SK-N-SH (cell line): ENCODE results near the gene ALDH4A1. TPM values are rescaled to one million over a fixed set of nuclear protein-coding genes. Genes with fewer than 3 reads are reported as not detected.

Experiments used
- CTCF ChIA-PET: fragments of 300-600, 350-600 bp; formaldehyde crosslinking; extraction: SDS; loops from one replicate; lab custom pipeline; 2021; lab: Yijun Ruan, JAX
- POLR2A ChIA-PET: fragments of 350-600 bp; sonication (Branson Sonifier 250); formaldehyde crosslinking; extraction: SDS; loops from one replicate; lab custom pipeline; 2020; ENCODE audit warnings: antibody characterized with exemption, inconsistent platforms; lab: Yijun Ruan, JAX
- DNase-seq: peaks from one replicate; pipeline ENCODE4 v3.0.0; 2012
- H2AFZ ChIP-seq: fragments of 200-600 bp; sonication (generic); 2 replicates; pipeline ENCODE4 v1.8.1; 2016; ENCODE audit warnings: antibody characterized with exemption, mild to moderate bottlenecking, low read depth
- H3F3A ChIP-seq: fragments of 200-600 bp; sonication (generic); replicated peaks from 2 replicates; pipeline ENCODE3; 2016; ENCODE audit warnings: antibody characterized with exemption, mild to moderate bottlenecking; ENCODE audit not compliant: insufficient read depth
- H3K27ac ChIP-seq, 2 experiments: fragments of 200-500 bp in 1 of 2; fragments of 200-600 bp in 1 of 2; sonication (Bioruptor generic) in 1 of 2; sonication (generic), shearing (Covaris generic) in 1 of 2; 2 replicates each; pipeline versions ENCODE4 v1.5.1 to v1.6.1; 2014 to 2016; ENCODE audit warnings: low read depth in 2 of 2, inconsistent platforms in 1 of 2, low read length in 1 of 2, mild to moderate bottlenecking in 1 of 2, mixed read lengths in 1 of 2
- H3K27me3 ChIP-seq: fragments of 200-600 bp; sonication (generic), shearing (Covaris generic); 2 replicates; pipeline ENCODE4 v1.6.1; 2016; ENCODE audit warnings: mixed run types; ENCODE audit not compliant: insufficient read depth
- H3K36me3 ChIP-seq, 2 experiments: fragments of 200-500 bp in 1 of 2; fragments of 200-600 bp in 1 of 2; sonication (Bioruptor generic) in 1 of 2; sonication (generic) in 1 of 2; replicated peaks in 1 of 2; 2 replicates each; pipeline versions ENCODE3 to v1.5.1; 2014 to 2016; ENCODE audit warnings: low read length in 1 of 2, mild to moderate bottlenecking in 1 of 2; ENCODE audit not compliant: insufficient read depth in 2 of 2, control insufficient read depth in 1 of 2
- H3K4me1 ChIP-seq, 2 experiments: fragments of 200-500 bp in 1 of 2; fragments of 200-600 bp in 1 of 2; sonication (Bioruptor generic) in 1 of 2; sonication (generic), shearing (Covaris generic) in 1 of 2; 2 replicates each; pipeline versions ENCODE4 v1.5.1 to v1.6.1; 2014 to 2016; ENCODE audit warnings: low read depth in 1 of 2, low read length in 1 of 2, mixed run types in 1 of 2; ENCODE audit not compliant: insufficient read depth in 2 of 2, control insufficient read depth in 1 of 2
- H3K4me2 ChIP-seq: fragments of 200-600 bp; sonication (generic), shearing (Covaris generic); 2 replicates; pipeline ENCODE4 v1.6.1; 2017; ENCODE audit warnings: mixed run types
- H3K4me3 ChIP-seq, 2 experiments: fragments of 200-500 bp in 1 of 2; fragments of 200-600 bp in 1 of 2; sonication (Bioruptor generic) in 1 of 2; sonication (generic), shearing (Covaris generic) in 1 of 2; 2 replicates each; pipeline versions ENCODE4 v1.5.1 to v1.8.1; 2014 to 2016; ENCODE audit warnings: low read depth in 2 of 2, inconsistent platforms in 1 of 2, low read length in 1 of 2, mild to moderate bottlenecking in 1 of 2, mixed read lengths in 1 of 2, moderate library complexity in 1 of 2
- H3K79me2 ChIP-seq: fragments of 200-600 bp; sonication (generic); 2 replicates; pipeline ENCODE4 v1.8.1; 2017; ENCODE audit warnings: mild to moderate bottlenecking; ENCODE audit not compliant: insufficient read depth
- H3K9ac ChIP-seq: fragments of 200-600 bp; sonication (generic); 2 replicates; pipeline ENCODE4 v1.6.1; 2017; ENCODE audit warnings: mixed run types
- H3K9me2 ChIP-seq: fragments of 200-600 bp; sonication (generic); 2 replicates; pipeline ENCODE4 v1.6.1; 2017; ENCODE audit warnings: mixed run types
- H3K9me3 ChIP-seq: fragments of 200-600 bp; sonication (generic); 2 replicates; pipeline ENCODE4 v1.6.1; 2017; ENCODE audit warnings: mixed run types, mild to moderate bottlenecking, moderate library complexity
- H4K20me1 ChIP-seq: fragments of 200-600 bp; sonication (generic); 2 replicates; pipeline ENCODE4 v1.6.1; 2017; ENCODE audit warnings: mild to moderate bottlenecking, mixed run types; ENCODE audit not compliant: insufficient read depth
- ELF1 ChIP-seq: IDR thresholded peaks from 2 replicates; pipeline ENCODE4 v1.4.0; 2012
- EZH2phosphoT487 ChIP-seq: fragments of 200-600 bp; sonication (generic); IDR thresholded peaks from 2 replicates; pipeline ENCODE4 v1.6.1; 2017; ENCODE audit warnings: low read depth, mixed run types, mild to moderate bottlenecking, antibody characterized with exemption, moderate library complexity, borderline replicate concordance
- FOSL2 ChIP-seq: IDR thresholded peaks from 2 replicates; pipeline ENCODE4 v1.4.0; 2012; ENCODE audit warnings: low read depth, mild to moderate bottlenecking, moderate library complexity, borderline replicate concordance
- GABPA ChIP-seq: IDR thresholded peaks from 2 replicates; pipeline ENCODE4 v1.4.0; 2012; ENCODE audit warnings: low read depth, mild to moderate bottlenecking
- GATA2 ChIP-seq: sonication (generic); formaldehyde crosslinking; IDR thresholded peaks from 2 replicates; pipeline ENCODE4 v1.5.0; 2020; ENCODE audit warnings: mild to moderate bottlenecking, missing genetic modification reagents
- JUND ChIP-seq: IDR thresholded peaks from 2 replicates; pipeline ENCODE4 v1.4.0; 2012
- MAX ChIP-seq: IDR thresholded peaks from 2 replicates; pipeline ENCODE4 v1.4.0; 2012; ENCODE audit warnings: low read depth
- MEF2A ChIP-seq: IDR thresholded peaks from 2 replicates; pipeline ENCODE4 v1.4.0; 2012; ENCODE audit warnings: low read depth, borderline replicate concordance
- NRF1 ChIP-seq: IDR thresholded peaks from 2 replicates; pipeline ENCODE4 v1.6.1; 2012; ENCODE audit warnings: low read depth, mild to moderate bottlenecking, low read length
- RAD21 ChIP-seq: IDR thresholded peaks from 2 replicates; pipeline ENCODE4 v1.6.1; 2012; ENCODE audit warnings: mild to moderate bottlenecking, low read length
- RXRA ChIP-seq: IDR thresholded peaks from 2 replicates; pipeline ENCODE4 v1.4.0; 2012; ENCODE audit warnings: low read depth, mild to moderate bottlenecking, borderline replicate concordance
- SIN3A ChIP-seq: IDR thresholded peaks from 2 replicates; pipeline ENCODE4 v1.6.1; 2012; ENCODE audit warnings: low read depth, mild to moderate bottlenecking, low read length, moderate library complexity, borderline replicate concordance
- ZBTB33 ChIP-seq: IDR thresholded peaks from 2 replicates; pipeline ENCODE4 v1.4.0; 2012; ENCODE audit warnings: low read depth, borderline replicate concordance
- WGBS: methylation state at CpG from one replicate; pipeline ENCODE4 v1.1.6; 2017; ENCODE audit warnings: low lambda C conversion rate; 5-methylcytosine and 5-hydroxymethylcytosine counted together
- polyA plus RNA-seq, 3 experiments: library from polyadenylated mRNA; depleted of rRNA; stranded (reverse); fragments of >200 nt; gene quantifications; 2 replicates each; pipeline ENCODE4 v1.2.3, GENCODE V29; 2012
- TF ChIP-seq, protein P1 (sequence below): fragments of 150-350 bp; IDR thresholded peaks from 2 replicates; pipeline ENCODE4 v1.6.1; 2016; ENCODE audit warnings: mild to moderate bottlenecking, low read depth, low read length
- TF ChIP-seq, protein P2 (sequence below): fragments of 150-350 bp; IDR thresholded peaks from 2 replicates; pipeline ENCODE4 v1.6.1; 2017; ENCODE audit warnings: antibody characterized with exemption, low read length, low read depth, borderline replicate concordance
- TF ChIP-seq, protein P3 (sequence below): fragments of 200-600 bp; sonication (generic); IDR thresholded peaks from 2 replicates; pipeline ENCODE4 v1.6.1; 2017; ENCODE audit warnings: antibody characterized with exemption, mild to moderate bottlenecking, moderate library complexity

Gene ALDH4A1
- polyA plus RNA-seq, 1 of the 3 experiments (the other 2 are of a cell fraction): 18.5 TPM

DNA sequence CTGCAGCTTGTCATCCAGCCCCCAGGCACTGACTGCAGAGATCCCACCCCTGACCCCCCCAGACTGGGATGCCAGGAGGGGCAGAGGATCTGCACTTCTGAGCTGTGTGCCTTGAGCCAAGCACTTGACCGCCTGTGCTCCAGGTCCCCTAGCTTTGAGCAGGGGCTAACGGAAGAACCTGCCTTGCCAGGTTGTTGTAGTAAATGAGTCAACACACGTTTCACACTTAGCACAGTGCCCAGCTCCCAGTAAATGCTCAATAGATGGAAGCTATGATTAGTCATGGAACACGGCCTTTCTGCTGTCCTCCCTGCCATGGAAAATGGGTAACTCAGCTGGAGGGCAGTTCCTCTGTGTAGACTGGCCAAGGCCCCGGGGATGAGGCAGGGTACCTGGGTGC, 30.0 kb upstream of the ALDH4A1 start:
- POLR2A ChIA-PET: no interaction called here
- 56% methylated on average over 5 of the region's 5 CpGs for WGBS
- no peaks in the 10 kb centered on the region for H3K9me2 ChIP-seq
- no peak overlapping the region for H3K27ac ChIP-seq
- no peak overlapping the region for H3K9ac ChIP-seq
- no peaks in the 10 kb centered on the region for H3K36me3 ChIP-seq
- CTCF ChIA-PET: interaction anchor here (0.8 to 1.6 kb wide), 3 partner anchors 9 to 135 kb away, joined by 3 to 4 read pairs (median 3); no protein-coding TSS in a partner anchor
- peaks cover 72% of the 10 kb centered on the region for H3K79me2 ChIP-seq
- DNase-seq: no peak
- no peak overlapping the region for H3K4me3 ChIP-seq
- H3F3A ChIP-seq: no peaks in the 10 kb centered on the region
- H3K4me2 ChIP-seq: no peak overlapping the region
- H3K27me3 ChIP-seq: no peaks in the 10 kb centered on the region
- TF ChIP-seq MEF2A: no peak
- TF ChIP-seq, protein P1, sequence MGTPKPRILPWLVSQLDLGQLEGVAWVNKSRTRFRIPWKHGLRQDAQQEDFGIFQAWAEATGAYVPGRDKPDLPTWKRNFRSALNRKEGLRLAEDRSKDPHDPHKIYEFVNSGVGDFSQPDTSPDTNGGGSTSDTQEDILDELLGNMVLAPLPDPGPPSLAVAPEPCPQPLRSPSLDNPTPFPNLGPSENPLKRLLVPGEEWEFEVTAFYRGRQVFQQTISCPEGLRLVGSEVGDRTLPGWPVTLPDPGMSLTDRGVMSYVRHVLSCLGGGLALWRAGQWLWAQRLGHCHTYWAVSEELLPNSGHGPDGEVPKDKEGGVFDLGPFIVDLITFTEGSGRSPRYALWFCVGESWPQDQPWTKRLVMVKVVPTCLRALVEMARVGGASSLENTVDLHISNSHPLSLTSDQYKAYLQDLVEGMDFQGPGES: no peak
- no peak for TF ChIP-seq GABPA
- no peak for TF ChIP-seq SIN3A
- no peak for TF ChIP-seq JUND
- TF ChIP-seq NRF1: no peak
- TF ChIP-seq GATA2 (CRISPR knock-in tag): no peak
- no peak for TF ChIP-seq ZBTB33
- TF ChIP-seq RAD21: no peak
- no peak for TF ChIP-seq RXRA
- no peak for TF ChIP-seq EZH2phosphoT487
- TF ChIP-seq, protein P2, sequence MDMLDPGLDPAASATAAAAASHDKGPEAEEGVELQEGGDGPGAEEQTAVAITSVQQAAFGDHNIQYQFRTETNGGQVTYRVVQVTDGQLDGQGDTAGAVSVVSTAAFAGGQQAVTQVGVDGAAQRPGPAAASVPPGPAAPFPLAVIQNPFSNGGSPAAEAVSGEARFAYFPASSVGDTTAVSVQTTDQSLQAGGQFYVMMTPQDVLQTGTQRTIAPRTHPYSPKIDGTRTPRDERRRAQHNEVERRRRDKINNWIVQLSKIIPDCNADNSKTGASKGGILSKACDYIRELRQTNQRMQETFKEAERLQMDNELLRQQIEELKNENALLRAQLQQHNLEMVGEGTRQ: no peak
- TF ChIP-seq FOSL2: no peak
- no peaks in the 10 kb centered on the region for H3K9me3 ChIP-seq
- no peaks in the 10 kb centered on the region for H4K20me1 ChIP-seq
- H2AFZ ChIP-seq: no peak overlapping the region
- peaks cover 11% of the 10 kb centered on the region in 2 experiments; a peak in 3 of 4 replicates for H3K4me1 ChIP-seq

GRCh38 chr1:18931730-18932129, 29.4 kb upstream of the ALDH4A1 start:
- H3F3A ChIP-seq: no peaks in the 10 kb centered on the region
- H3K79me2 ChIP-seq: peaks cover 69% of the 10 kb centered on the region
- CTCF ChIA-PET: interaction anchor here (0.8 to 1.6 kb wide), 2 partner anchors 8 to 19 kb away, joined by 3 to 4 read pairs; no protein-coding TSS in a partner anchor
- H3K9ac ChIP-seq: no peak overlapping the region
- H3K4me1 ChIP-seq: peaks cover 17 to 18% of the 10 kb centered on the region in 2 experiments; a peak in 3 of 4 replicates
- no peak overlapping the region for H2AFZ ChIP-seq
- no peaks in the 10 kb centered on the region for H3K36me3 ChIP-seq
- no peak overlapping the region for H3K4me3 ChIP-seq
- no peaks in the 10 kb centered on the region for H3K9me2 ChIP-seq
- no peaks in the 10 kb centered on the region for H3K27me3 ChIP-seq
- H3K4me2 ChIP-seq: no peak overlapping the region
- 78% methylated on average over 7 of the region's 10 CpGs for WGBS
- H4K20me1 ChIP-seq: no peaks in the 10 kb centered on the region
- H3K9me3 ChIP-seq: no peaks in the 10 kb centered on the region
- POLR2A ChIA-PET: no interaction called here
- no peak for DNase-seq
- no peak overlapping the region for H3K27ac ChIP-seq
- TF ChIP-seq NRF1 (no peak), ELF1 (no peak), FOSL2 (no peak), ZBTB33 (no peak), MAX (no peak)
- TF ChIP-seq, protein P1: no peak
- TF ChIP-seq, protein P3, sequence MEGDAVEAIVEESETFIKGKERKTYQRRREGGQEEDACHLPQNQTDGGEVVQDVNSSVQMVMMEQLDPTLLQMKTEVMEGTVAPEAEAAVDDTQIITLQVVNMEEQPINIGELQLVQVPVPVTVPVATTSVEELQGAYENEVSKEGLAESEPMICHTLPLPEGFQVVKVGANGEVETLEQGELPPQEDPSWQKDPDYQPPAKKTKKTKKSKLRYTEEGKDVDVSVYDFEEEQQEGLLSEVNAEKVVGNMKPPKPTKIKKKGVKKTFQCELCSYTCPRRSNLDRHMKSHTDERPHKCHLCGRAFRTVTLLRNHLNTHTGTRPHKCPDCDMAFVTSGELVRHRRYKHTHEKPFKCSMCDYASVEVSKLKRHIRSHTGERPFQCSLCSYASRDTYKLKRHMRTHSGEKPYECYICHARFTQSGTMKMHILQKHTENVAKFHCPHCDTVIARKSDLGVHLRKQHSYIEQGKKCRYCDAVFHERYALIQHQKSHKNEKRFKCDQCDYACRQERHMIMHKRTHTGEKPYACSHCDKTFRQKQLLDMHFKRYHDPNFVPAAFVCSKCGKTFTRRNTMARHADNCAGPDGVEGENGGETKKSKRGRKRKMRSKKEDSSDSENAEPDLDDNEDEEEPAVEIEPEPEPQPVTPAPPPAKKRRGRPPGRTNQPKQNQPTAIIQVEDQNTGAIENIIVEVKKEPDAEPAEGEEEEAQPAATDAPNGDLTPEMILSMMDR: no peak
